Keratinocyte (primary cell): ENCODE results near the gene CTNNA2. TPM values are rescaled to one million over a fixed set of nuclear protein-coding genes. Genes with fewer than 3 reads are reported as not detected.

ENCODE experiments used
- DNase-seq: peaks from one replicate; pipeline ENCODE4 v3.0.0-alpha.2; 2011; ENCODE audit warnings: low read depth, missing footprints, low spot score
- FAIRE-seq: peaks from 2 replicates; lab custom pipeline; 2011; peaks lifted over from hg19 to GRCh38; lab: Jason Lieb, UNC
- H2AFZ ChIP-seq: 2 replicates; pipeline ENCODE4 v1.6.0; 2012; ENCODE audit warnings: low read length, control low read depth, inconsistent platforms; ENCODE audit not compliant: control insufficient read depth
- H3K27ac ChIP-seq: 2 replicates; pipeline ENCODE4 v1.5.1; 2011; ENCODE audit warnings: low read length; ENCODE audit not compliant: control insufficient read depth, insufficient read depth
- H3K27me3 ChIP-seq: 3 replicates; pipeline ENCODE4 v1.6.0; 2011; ENCODE audit warnings: low read length; ENCODE audit not compliant: control insufficient read depth, insufficient read depth; ENCODE audit errors: extremely low read depth
- H3K36me3 ChIP-seq, 2 experiments: 2 replicates in 1 of 2; 3 replicates in 1 of 2; pipeline ENCODE4 v1.5.1; 2011; ENCODE audit warnings: low read length in 2 of 2, mild to moderate bottlenecking in 1 of 2; ENCODE audit not compliant: control insufficient read depth in 2 of 2, insufficient read depth in 2 of 2; ENCODE audit errors: extremely low read depth in 1 of 2
- H3K4me1 ChIP-seq: 3 replicates; pipeline ENCODE4 v1.5.1; 2011; ENCODE audit warnings: low read length; ENCODE audit not compliant: control insufficient read depth, insufficient read depth; ENCODE audit errors: extremely low read depth
- H3K4me2 ChIP-seq: 3 replicates; pipeline ENCODE4 v1.6.0; 2011; ENCODE audit warnings: low read depth, low read length; ENCODE audit not compliant: control insufficient read depth, insufficient read depth; ENCODE audit errors: extremely low read depth
- H3K4me3 ChIP-seq, 3 experiments: fragments of 200-600 bp in 1 of 3; sonication (generic) in 1 of 3; 2 replicates in 2 of 3; 3 replicates in 1 of 3; pipeline ENCODE4 v1.5.1; 2011 to 2016; ENCODE audit warnings: low read length in 3 of 3, mild to moderate bottlenecking in 3 of 3, control low read depth in 2 of 3, inconsistent platforms in 1 of 3, low read depth in 1 of 3, mixed read lengths in 1 of 3, mixed run types in 1 of 3, moderate library complexity in 1 of 3; ENCODE audit not compliant: control insufficient read depth in 2 of 3, insufficient read depth in 2 of 3; ENCODE audit errors: extremely low read depth in 1 of 3
- H3K79me2 ChIP-seq: 2 replicates; pipeline ENCODE4 v1.6.0; 2012; ENCODE audit warnings: low read length; ENCODE audit not compliant: control insufficient read depth, insufficient read depth
- H3K9ac ChIP-seq: 3 replicates; pipeline ENCODE4 v1.6.0; 2011; ENCODE audit warnings: low read length; ENCODE audit not compliant: control insufficient read depth, insufficient read depth; ENCODE audit errors: extremely low read depth
- H3K9me1 ChIP-seq: 3 replicates; pipeline ENCODE4 v1.6.0; 2011; ENCODE audit warnings: low read length; ENCODE audit not compliant: control insufficient read depth, insufficient read depth; ENCODE audit errors: extremely low read depth
- H3K9me3 ChIP-seq: 2 replicates; pipeline ENCODE4 v1.5.1; 2012; ENCODE audit warnings: low read depth, low read length; ENCODE audit not compliant: control insufficient read depth
- H4K20me1 ChIP-seq: 3 replicates; pipeline ENCODE4 v1.6.0; 2011; ENCODE audit warnings: low read length; ENCODE audit not compliant: control insufficient read depth, insufficient read depth; ENCODE audit errors: extremely low read depth
- EZH2 ChIP-seq: IDR thresholded peaks from one replicate; pipeline ENCODE4 v1.6.1; 2012; ENCODE audit warnings: inconsistent platforms, mild to moderate bottlenecking, low read length, moderate library complexity
- dilution Hi-C: fragments of 300-500 bp; cut with MboI; formaldehyde crosslinking; loops from one replicate; pipeline ENCODE4 v1.7.0; 2020; ENCODE audit warnings: low sequenced_read_pairs; ENCODE audit not compliant: extremely low pct_ligation_motif_present
- polyA plus RNA-seq, 5 experiments: library from polyadenylated mRNA; depleted of rRNA in 3 of 5; stranded (reverse) in 3 of 5; stranded (forward) in 1 of 5; unstranded in 1 of 5; fragments of >200 nt; gene quantifications; 1 replicate in 1 of 5; 2 replicates in 3 of 5; 3 replicates in 1 of 5; pipeline versions ENCODE4 v1.2.1 to v1.2.3, GENCODE V29; 2011 to 2012; ENCODE audit warnings: missing spikeins in 2 of 5, low read depth in 1 of 5, low replicate concordance in 1 of 5
- TF ChIP-seq, protein P1 (sequence below), 3 experiments: IDR thresholded peaks in 1 of 3; conservative IDR thresholded peaks in 1 of 3; optimal IDR thresholded peaks in 1 of 3; 2 replicates in 2 of 3; 3 replicates in 1 of 3; pipeline versions ENCODE3 to v1.5.1; 2011; ENCODE audit warnings: low read length in 3 of 3, mild to moderate bottlenecking in 3 of 3, moderate library complexity in 2 of 3, control low read depth in 1 of 3, inconsistent platforms in 1 of 3; ENCODE audit not compliant: insufficient read depth in 2 of 3; ENCODE audit errors: extremely low read depth in 1 of 3

Gene CTNNA2
- polyA plus RNA-seq, 1 donor (not counting 4 experiments of a cell fraction or from before 2014, with no cell fraction given), result not detected

DNA sequence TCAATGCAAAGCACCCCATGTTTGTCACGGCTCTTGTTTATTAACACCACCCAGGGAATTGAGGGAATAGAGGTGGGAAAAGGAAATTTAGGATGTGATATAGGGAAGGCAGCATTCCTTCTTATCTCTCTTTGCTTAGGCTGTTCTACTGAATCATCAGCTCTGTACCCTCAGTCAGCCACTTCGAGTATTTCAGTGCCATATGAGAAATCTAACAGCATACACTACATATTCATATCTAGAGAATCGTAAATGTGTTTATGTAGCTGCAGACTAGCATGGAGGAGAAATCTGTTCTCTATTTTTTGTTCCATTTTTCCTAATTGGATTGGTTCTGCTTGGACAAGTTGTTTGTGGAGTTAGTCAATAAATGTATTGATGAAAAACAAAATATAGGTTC is 187.8 kb downstream of the CTNNA2 start:
- Histone ChIP-seq H3K9me3 (no peaks in the 10 kb centered on the region), H2AFZ (no peak overlapping the region), H3K27me3 (no peaks in the 10 kb centered on the region), H3K36me3 (no peaks in the 10 kb centered on the region), H3K9me1 (no peaks in the 10 kb centered on the region), H4K20me1 (no peaks in the 10 kb centered on the region), H3K4me1 (no peaks in the 10 kb centered on the region), H3K9ac (no peak overlapping the region), H3K79me2 (no peaks in the 10 kb centered on the region), H3K4me2 (no peak overlapping the region), H3K27ac (no peak overlapping the region), H3K4me3 (no peak overlapping the region)
- TF ChIP-seq, protein P1, sequence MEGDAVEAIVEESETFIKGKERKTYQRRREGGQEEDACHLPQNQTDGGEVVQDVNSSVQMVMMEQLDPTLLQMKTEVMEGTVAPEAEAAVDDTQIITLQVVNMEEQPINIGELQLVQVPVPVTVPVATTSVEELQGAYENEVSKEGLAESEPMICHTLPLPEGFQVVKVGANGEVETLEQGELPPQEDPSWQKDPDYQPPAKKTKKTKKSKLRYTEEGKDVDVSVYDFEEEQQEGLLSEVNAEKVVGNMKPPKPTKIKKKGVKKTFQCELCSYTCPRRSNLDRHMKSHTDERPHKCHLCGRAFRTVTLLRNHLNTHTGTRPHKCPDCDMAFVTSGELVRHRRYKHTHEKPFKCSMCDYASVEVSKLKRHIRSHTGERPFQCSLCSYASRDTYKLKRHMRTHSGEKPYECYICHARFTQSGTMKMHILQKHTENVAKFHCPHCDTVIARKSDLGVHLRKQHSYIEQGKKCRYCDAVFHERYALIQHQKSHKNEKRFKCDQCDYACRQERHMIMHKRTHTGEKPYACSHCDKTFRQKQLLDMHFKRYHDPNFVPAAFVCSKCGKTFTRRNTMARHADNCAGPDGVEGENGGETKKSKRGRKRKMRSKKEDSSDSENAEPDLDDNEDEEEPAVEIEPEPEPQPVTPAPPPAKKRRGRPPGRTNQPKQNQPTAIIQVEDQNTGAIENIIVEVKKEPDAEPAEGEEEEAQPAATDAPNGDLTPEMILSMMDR (optimal IDR thresholded peaks at IDR 0.05 in 1 of 3, IDR thresholded peaks at IDR 0.05 in 1 of 3, conservative IDR thresholded peaks at IDR 0.05 in 1 of 3; ENCODE audit: extremely low read depth in 1 of 3, insufficient read depth in 2 of 3, low read length in 3 of 3), result no peak
- TF ChIP-seq EZH2, result no peak
- DNase-seq (no peak), FAIRE-seq (no peak)
- dilution Hi-C loops, result no loop called here

DNA sequence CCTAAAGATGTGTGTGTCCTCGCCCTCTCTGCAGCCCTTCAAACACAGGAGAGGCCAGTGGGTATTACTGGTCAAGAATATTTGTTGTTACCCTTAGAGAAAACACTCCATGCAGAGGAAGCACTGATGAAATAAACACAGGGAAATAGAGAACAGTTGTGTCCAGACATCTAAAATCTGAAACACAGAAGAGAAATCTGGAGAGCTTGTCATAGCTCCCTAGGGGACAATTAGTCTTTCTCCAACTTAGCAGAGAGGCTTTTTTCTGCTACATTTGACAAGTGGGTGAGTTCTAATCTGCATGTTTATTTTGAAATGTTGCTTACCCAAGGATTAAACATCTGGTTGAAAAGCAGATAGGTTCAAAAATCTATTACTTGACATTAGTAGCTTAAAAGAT is 190.1 kb downstream of the CTNNA2 start:
- Histone ChIP-seq H3K9me1 (no peaks in the 10 kb centered on the region), H3K9ac (no peak overlapping the region), H3K4me3 (no peak overlapping the region), H3K9me3 (no peaks in the 10 kb centered on the region), H4K20me1 (no peaks in the 10 kb centered on the region), H2AFZ (no peak overlapping the region), H3K27me3 (no peaks in the 10 kb centered on the region), H3K4me1 (no peaks in the 10 kb centered on the region), H3K4me2 (no peak overlapping the region), H3K36me3 (no peaks in the 10 kb centered on the region), H3K79me2 (no peaks in the 10 kb centered on the region), H3K27ac (no peak overlapping the region)
- dilution Hi-C loops, result no loop called here
- TF ChIP-seq, protein P1 (optimal IDR thresholded peaks at IDR 0.05 in 1 of 3, IDR thresholded peaks at IDR 0.05 in 1 of 3, conservative IDR thresholded peaks at IDR 0.05 in 1 of 3; ENCODE audit: extremely low read depth in 1 of 3, insufficient read depth in 2 of 3, low read length in 3 of 3), result no peak
- no peak for TF ChIP-seq EZH2
- DNase-seq, result no peak
- no peak for FAIRE-seq
